HCT116 (cell line): Measurements from ENCODE around the gene CFAP221. TPM values are rescaled to one million over a fixed set of nuclear protein-coding genes. Genes with fewer than 3 reads are reported as not detected.

Source experiments
- ATAC-seq: fragments of 200-7000 bp; cut with Tn5 transposase; 2 replicates; pipeline ENCODE4 v1.9.1; 2020; ENCODE audit warnings: mild to moderate bottlenecking, moderate library complexity
- BruUV-seq: library from RNA; stranded (reverse); fragments of 400-500 nt; replicated peaks from 2 replicates; lab custom pipeline; 2021; lab: Mats Ljungman, UMichigan
- CTCF ChIA-PET: fragments of 300-600 bp; sonication (Branson Sonifier 250); formaldehyde crosslinking; loops from one replicate; lab custom pipeline; 2021; ENCODE audit warnings: antibody characterized with exemption; lab: Charles Lee
- POLR2A ChIA-PET: fragments of 300-600, 350-600 bp; sonication (Branson Sonifier 250); formaldehyde crosslinking; loops from one replicate; lab custom pipeline; 2021; ENCODE audit warnings: antibody characterized with exemption; lab: Charles Lee
- RAD21 ChIA-PET, 2 experiments: fragments of 300-600 bp; sonication (Branson Sonifier 250); formaldehyde crosslinking; loops; one replicate each; lab custom pipeline; 2023; ENCODE audit warnings: low total read pairs in 2 of 2; ENCODE audit not compliant: uncharacterized antibody in 2 of 2, unreplicated experiment in 2 of 2, low non-redundant PET in 1 of 2; lab: Charles Lee
- DNase-seq: peaks from one replicate; pipeline ENCODE4 v3.0.0-alpha.2; 2010; ENCODE audit warnings: low read depth, low spot score
- H2AFZ ChIP-seq: fragments of 200-600 bp; shearing (Covaris generic), sonication (generic); 2 replicates; pipeline ENCODE4 v1.6.1; 2017; ENCODE audit warnings: low read depth, mixed run types, mixed read lengths, antibody characterized with exemption, low read length; ENCODE audit not compliant: poor library complexity, severe bottlenecking
- H3K27ac ChIP-seq: 2 replicates; pipeline ENCODE4 v1.5.1; 2012; ENCODE audit warnings: low read depth, low read length
- H3K27me3 ChIP-seq: fragments of 200-600 bp; sonication (generic); 2 replicates; pipeline ENCODE4 v1.6.1; 2016; ENCODE audit warnings: mixed run types, low read length, mixed read lengths; ENCODE audit not compliant: insufficient read depth
- H3K36me3 ChIP-seq, 2 experiments: fragments of 200-500 bp in 1 of 2; fragments of 200-600 bp in 1 of 2; sonication (Bioruptor generic) in 1 of 2; sonication (generic) in 1 of 2; 2 replicates each; pipeline versions ENCODE4 v1.5.1 to v1.6.1; 2014 to 2016; ENCODE audit warnings: low read length in 2 of 2, inconsistent platforms in 1 of 2, mixed read lengths in 1 of 2, mixed run types in 1 of 2; ENCODE audit not compliant: insufficient read depth in 2 of 2, control insufficient read depth in 1 of 2
- H3K4me1 ChIP-seq, 2 experiments: fragments of 200-600 bp in 1 of 2; sonication (generic) in 1 of 2; 2 replicates each; pipeline versions ENCODE4 v1.5.1 to v1.6.1; 2012 to 2017; ENCODE audit warnings: low read length in 2 of 2, inconsistent platforms in 1 of 2, mild to moderate bottlenecking in 1 of 2, mixed read lengths in 1 of 2, mixed run types in 1 of 2, moderate library complexity in 1 of 2; ENCODE audit not compliant: insufficient read depth in 2 of 2, control insufficient read depth in 1 of 2
- H3K4me2 ChIP-seq: fragments of 200-600 bp; sonication (generic); 2 replicates; pipeline ENCODE4 v1.6.1; 2017; ENCODE audit warnings: mixed run types, low read length, mixed read lengths
- H3K4me3 ChIP-seq, 2 experiments: fragments of 200-600 bp in 1 of 2; sonication (generic) in 1 of 2; replicated peaks in 1 of 2; 2 replicates each; pipeline ENCODE4 v1.5.1; 2011 to 2016; ENCODE audit warnings: low read length in 2 of 2, control low read depth in 1 of 2, low read depth in 1 of 2, mild to moderate bottlenecking in 1 of 2, mixed read lengths in 1 of 2, mixed run types in 1 of 2
- H3K79me2 ChIP-seq: fragments of 200-600 bp; sonication (generic); 2 replicates; pipeline ENCODE4 v1.6.1; 2017; ENCODE audit warnings: mild to moderate bottlenecking, mixed run types, low read length, moderate library complexity, mixed read lengths; ENCODE audit not compliant: insufficient read depth
- H3K9ac ChIP-seq: fragments of 200-600 bp; sonication (generic); 2 replicates; pipeline ENCODE4 v1.6.1; 2016; ENCODE audit warnings: low read length, mixed read lengths
- H3K9me2 ChIP-seq: fragments of 200-600 bp; sonication (generic), shearing (Covaris generic); 2 replicates; pipeline ENCODE4 v1.6.1; 2017; ENCODE audit warnings: mixed run types, mild to moderate bottlenecking, moderate library complexity; ENCODE audit not compliant: insufficient read depth
- H3K9me3 ChIP-seq, 2 experiments: fragments of 200-500 bp in 1 of 2; fragments of 200-600 bp in 1 of 2; sonication (Bioruptor generic) in 1 of 2; sonication (generic) in 1 of 2; 2 replicates each; pipeline ENCODE4 v1.6.1; 2014 to 2017; ENCODE audit warnings: low read length in 2 of 2, mixed read lengths in 2 of 2, inconsistent platforms in 1 of 2, low read depth in 1 of 2, mild to moderate bottlenecking in 1 of 2, mixed run types in 1 of 2, moderate library complexity in 1 of 2; ENCODE audit not compliant: control insufficient read depth in 1 of 2, insufficient read depth in 1 of 2
- H4K20me1 ChIP-seq: fragments of 200-600 bp; sonication (generic), shearing (Covaris generic); 2 replicates; pipeline ENCODE4 v1.6.1; 2017; ENCODE audit warnings: mixed run types, mild to moderate bottlenecking, moderate library complexity; ENCODE audit not compliant: insufficient read depth
- CEBPB ChIP-seq: IDR thresholded peaks from 2 replicates; pipeline ENCODE4 v1.6.1; 2012; ENCODE audit warnings: low read depth
- CTCF ChIP-seq, 3 experiments: fragments of 200-600 bp in 1 of 3; sonication (generic) in 1 of 3; IDR thresholded peaks in 2 of 3; conservative IDR thresholded peaks in 1 of 3; 2 replicates each; pipeline ENCODE4 v1.5.1; 2012 to 2017; ENCODE audit warnings: low read depth in 2 of 3, low read length in 2 of 3, antibody characterized with exemption in 1 of 3, borderline replicate concordance in 1 of 3, control low read depth in 1 of 3, mild to moderate bottlenecking in 1 of 3, mixed read lengths in 1 of 3, mixed run types in 1 of 3, moderate library complexity in 1 of 3; ENCODE audit not compliant: insufficient read depth in 1 of 3
- EGR1 ChIP-seq: IDR thresholded peaks from 2 replicates; pipeline ENCODE4 v1.6.1; 2012; ENCODE audit warnings: low read depth
- EZH2phosphoT487 ChIP-seq: fragments of 200-600 bp; IDR thresholded peaks from 2 replicates; pipeline ENCODE4 v1.6.1; 2018; ENCODE audit warnings: antibody characterized with exemption, borderline replicate concordance
- FOSL1 ChIP-seq: IDR thresholded peaks from 2 replicates; pipeline ENCODE4 v1.6.1; 2012; ENCODE audit warnings: low read depth
- POLR2A ChIP-seq: IDR thresholded peaks from 2 replicates; pipeline ENCODE4 v1.7.0; 2011; ENCODE audit warnings: borderline replicate concordance; ENCODE audit not compliant: insufficient read depth, insufficient read length; ENCODE audit errors: extremely low read depth
- POLR2AphosphoS5 ChIP-seq: IDR thresholded peaks from 2 replicates; pipeline ENCODE4 v1.6.1; 2011; ENCODE audit warnings: mild to moderate bottlenecking, low read depth, low read length, moderate library complexity
- RAD21 ChIP-seq: IDR thresholded peaks from 2 replicates; pipeline ENCODE4 v1.6.1; 2012; ENCODE audit warnings: low read depth, mild to moderate bottlenecking
- TCF7L2 ChIP-seq: IDR thresholded peaks from 2 replicates; pipeline ENCODE4 v1.7.0; 2011; ENCODE audit warnings: borderline replicate concordance, inconsistent platforms; ENCODE audit not compliant: insufficient read depth, insufficient read length; ENCODE audit errors: extremely low read depth
- ZFX ChIP-seq: fragments of 450-650 bp; IDR thresholded peaks from 2 replicates; pipeline ENCODE4 v1.6.1; 2017
- intact Hi-C: fragments of 100-400 bp; cut with micrococcal nuclease; formaldehyde crosslinking; loops from 2 replicates; pipeline ENCODE4 v1.10.0; 2022
- total RNA-seq: library from RNA; stranded (reverse); gene quantifications from one replicate; pipeline ENCODE4 v1.2.1, GENCODE V29; 2021; ENCODE audit not compliant: unreplicated experiment

The CFAP221 gene
- total RNA-seq, 1 experiment from 2014 or later, result 0.96 TPM

DNA sequence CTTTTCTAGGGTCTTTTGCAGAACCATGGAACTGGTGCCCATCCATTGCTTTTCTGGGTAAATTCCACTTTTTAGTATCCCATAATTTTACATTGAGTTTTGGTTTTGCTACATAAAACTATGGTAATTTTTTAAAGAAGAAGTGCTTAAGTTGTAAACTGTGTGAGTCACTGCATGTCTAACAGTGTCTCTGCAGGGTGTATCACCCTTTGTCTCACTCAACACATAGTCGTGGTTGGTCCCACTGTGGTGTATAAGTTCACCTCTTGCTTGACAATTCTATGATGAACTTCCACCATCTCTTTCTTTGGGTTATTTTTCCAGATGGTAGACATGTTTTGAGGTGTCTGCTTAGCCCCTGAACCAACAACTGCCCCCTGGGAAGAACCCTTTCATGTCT lies 30.4 kb upstream of the CFAP221 start:
- Histone ChIP-seq H3K36me3 (no peaks in the 10 kb centered on the region), H3K9ac (no peak overlapping the region), H3K27ac (no peak overlapping the region), H3K4me1 (no peaks in the 10 kb centered on the region), H4K20me1 (no peaks in the 10 kb centered on the region), H3K79me2 (no peaks in the 10 kb centered on the region), H3K4me3 (no peak overlapping the region), H2AFZ (no peak overlapping the region), H3K27me3 (no peaks in the 10 kb centered on the region), H3K4me2 (no peak overlapping the region), H3K9me2 (no peaks in the 10 kb centered on the region), H3K9me3 (no peaks in the 10 kb centered on the region)
- DNase-seq (no peak), ATAC-seq (no peak)
- TF ChIP-seq TCF7L2 (no peak), POLR2AphosphoS5 (no peak), CEBPB (no peak), CTCF (IDR thresholded peaks at IDR 0.05 in 2 of 3, conservative IDR thresholded peaks at IDR 0.05 in 1 of 3; ENCODE audit: borderline replicate concordance in 1 of 3, insufficient read depth in 1 of 3, low read depth in 2 of 3, low read length in 2 of 3) (no peak), POLR2A (no peak), EZH2phosphoT487 (no peak), ZFX (no peak), FOSL1 (no peak), EGR1 (no peak), RAD21 (no peak)
- RAD21 ChIA-PET, result no interaction called here
- no TSS peak for BruUV-seq
- POLR2A ChIA-PET, result no interaction called here
- CTCF ChIA-PET, result no interaction called here
- intact Hi-C loops, result no loop called here
